AG04450 (cell line): Measurements from ENCODE around the gene AKAP7. TPM values are rescaled to one million over a fixed set of nuclear protein-coding genes. Genes with fewer than 3 reads are reported as not detected.

Source experiments
- CTCF ChIA-PET: fragments of 300-600, 350-600 bp; formaldehyde crosslinking; extraction: SDS; loops from one replicate; lab custom pipeline; 2022; ENCODE audit warnings: antibody characterized with exemption, inconsistent platforms; lab: Charles Lee
- POLR2A ChIA-PET: fragments of 350-600 bp; formaldehyde crosslinking; extraction: SDS; loops from one replicate; lab custom pipeline; 2021; ENCODE audit warnings: antibody characterized with exemption, inconsistent platforms; lab: Yijun Ruan, JAX
- DNase-seq: peaks from one replicate; pipeline ENCODE4 v3.0.0-alpha.2; 2011; ENCODE audit warnings: low read depth, low spot score
- H3K27ac ChIP-seq: one replicate; pipeline ENCODE4 v1.5.1; 2012; ENCODE audit warnings: low read depth, low read length, control low read depth
- H3K27me3 ChIP-seq: one replicate; pipeline ENCODE4 v1.6.0; 2012; ENCODE audit warnings: low read length; ENCODE audit not compliant: control insufficient read depth, insufficient read depth
- H3K4me3 ChIP-seq: 2 replicates; pipeline ENCODE4 v1.5.1; 2011; ENCODE audit warnings: mild to moderate bottlenecking, low read depth, low read length, control low read depth
- H3K9me3 ChIP-seq: 2 replicates; pipeline ENCODE4 v1.5.1; 2012; ENCODE audit warnings: low read length; ENCODE audit not compliant: control insufficient read depth, insufficient read depth
- CTCF ChIP-seq: IDR thresholded peaks from 2 replicates; pipeline ENCODE4 v1.5.1; 2011; ENCODE audit warnings: low read depth, low read length, control low read depth, inconsistent platforms
- polyA plus RNA-seq: library from polyadenylated mRNA; depleted of rRNA; stranded (reverse); fragments of >200 nt; gene quantifications from 2 replicates; pipeline ENCODE4 v1.2.3, GENCODE V29; 2011

Gene AKAP7
- polyA plus RNA-seq, 1 experiment: 1.9 TPM

GRCh38 chr6:131277591-131277990, 142.3 kb downstream of the AKAP7 start:
- CTCF ChIA-PET: interaction anchor here (0.7 kb wide), 1 partner anchor 256 kb away, joined by 4 read pairs; no protein-coding TSS in a partner anchor
- no peak for DNase-seq
- Histone ChIP-seq H3K27me3 (no peaks in the 10 kb centered on the region), H3K4me3 (no peak overlapping the region), H3K27ac (no peak overlapping the region), H3K9me3 (no peaks in the 10 kb centered on the region)
- no peak for TF ChIP-seq CTCF
- POLR2A ChIA-PET: no interaction called here

- Histone ChIP-seq H3K27ac (no peak overlapping the region), H3K9me3 (no peaks in the 10 kb centered on the region), H3K27me3 (no peaks in the 10 kb centered on the region), H3K4me3 (no peak overlapping the region)
- CTCF ChIA-PET: no interaction called here
- no peak for DNase-seq
- POLR2A ChIA-PET: no interaction called here
- no peak for TF ChIP-seq CTCF
Measured at GRCh38 chr6:131281471-131282270, 146.4 kb downstream of the AKAP7 start.

- ChIA-PET POLR2A (no interaction called here), CTCF (interaction anchor here (0.7 to 1.0 kb wide), 2 partner anchors 100 to 251 kb away, joined by 3 to 5 read pairs; no protein-coding TSS in a partner anchor)
- H3K9me3 ChIP-seq: no peaks in the 10 kb centered on the region
- DNase-seq: no peak
- no peak for TF ChIP-seq CTCF
- H3K4me3 ChIP-seq: no peak overlapping the region
- H3K27ac ChIP-seq: no peak overlapping the region
- no peaks in the 10 kb centered on the region for H3K27me3 ChIP-seq
Measured at GRCh38 chr6:131282365-131282764, 147.1 kb downstream of the AKAP7 start.

- DNase-seq: no peak
- ChIA-PET POLR2A (no interaction called here), CTCF (interaction anchor here (0.8 to 1.0 kb wide), 2 partner anchors 16 to 101 kb away, joined by 4 to 5 read pairs; no protein-coding TSS in a partner anchor)
- Histone ChIP-seq H3K27me3 (no peaks in the 10 kb centered on the region), H3K9me3 (no peaks in the 10 kb centered on the region), H3K27ac (no peak overlapping the region), H3K4me3 (no peak overlapping the region)
- TF ChIP-seq CTCF: no peak
Measured at GRCh38 chr6:131283466-131284175, 148.4 kb downstream of the AKAP7 start.

GRCh38 chr6:131285548-131285947, 150.3 kb downstream of the AKAP7 start:
- Histone ChIP-seq H3K27ac (no peak overlapping the region), H3K27me3 (no peaks in the 10 kb centered on the region), H3K4me3 (no peak overlapping the region), H3K9me3 (no peaks in the 10 kb centered on the region)
- CTCF ChIA-PET: no interaction called here
- no peak for TF ChIP-seq CTCF
- POLR2A ChIA-PET: no interaction called here
- DNase-seq: no peak
